Kidney epithelial cell (primary cell): ENCODE data around the gene NOL4L. TPM values are rescaled to one million over a fixed set of nuclear protein-coding genes. Genes with fewer than 3 reads are reported as not detected.

Experiments
- DNase-seq: peaks from one replicate; pipeline ENCODE4 v3.0.0-alpha.2; 2010; ENCODE audit warnings: low read depth
- H3K27me3 ChIP-seq: 2 replicates; pipeline ENCODE4 v1.6.0; 2011; ENCODE audit warnings: low read length; ENCODE audit not compliant: control insufficient read depth, insufficient read depth
- H3K36me3 ChIP-seq: 2 replicates; pipeline ENCODE4 v1.5.1; 2011; ENCODE audit warnings: low read length; ENCODE audit not compliant: control insufficient read depth, insufficient read depth
- H3K4me3 ChIP-seq: 2 replicates; pipeline ENCODE4 v1.5.1; 2011; ENCODE audit warnings: low read depth, mild to moderate bottlenecking, control low read depth, low read length
- CTCF ChIP-seq: IDR thresholded peaks from 2 replicates; pipeline ENCODE4 v1.5.1; 2011; ENCODE audit warnings: mild to moderate bottlenecking, moderate library complexity, low read length, control low read depth, inconsistent platforms; ENCODE audit not compliant: insufficient read depth, poor library complexity, severe bottlenecking
- total RNA-seq: library from RNA; depleted of rRNA; stranded (reverse); fragments of >200 nt; gene quantifications from 2 replicates; pipeline ENCODE4 v1.2.3, GENCODE V29; 2015

Gene NOL4L
- total RNA-seq, 1 donor from 2014 or later: 31.4 TPM

- Histone ChIP-seq H3K36me3 (no peaks in the 10 kb centered on the region), H3K4me3 (no peak overlapping the region), H3K27me3 (peaks cover 4% of the 10 kb centered on the region)
- TF ChIP-seq CTCF: no peak
- no peak for DNase-seq
Observed at GRCh38 chr20:32510120-32510600, 75.0 kb downstream of the NOL4L start.

- Histone ChIP-seq H3K4me3 (no peak overlapping the region), H3K27me3 (peaks cover 4% of the 10 kb centered on the region), H3K36me3 (no peaks in the 10 kb centered on the region)
- peak; percentile 39 for TF ChIP-seq CTCF
- DNase-seq: no peak
Observed at GRCh38 chr20:32509639-32510066, 75.5 kb downstream of the NOL4L start.

GRCh38 chr20:32508775-32509119, 76.4 kb downstream of the NOL4L start:
- peaks cover 4% of the 10 kb centered on the region for H3K27me3 ChIP-seq
- no peaks in the 10 kb centered on the region for H3K36me3 ChIP-seq
- TF ChIP-seq CTCF: no peak
- no peak overlapping the region for H3K4me3 ChIP-seq
- no peak for DNase-seq

GRCh38 chr20:32507998-32508774, 76.9 kb downstream of the NOL4L start:
- no peak for TF ChIP-seq CTCF
- DNase-seq: no peak
- Histone ChIP-seq H3K36me3 (no peaks in the 10 kb centered on the region), H3K4me3 (no peak overlapping the region), H3K27me3 (peaks cover 4% of the 10 kb centered on the region)

- H3K36me3 ChIP-seq: no peaks in the 10 kb centered on the region
- peaks cover 4% of the 10 kb centered on the region for H3K27me3 ChIP-seq
- H3K4me3 ChIP-seq: no peak overlapping the region
- no peak for TF ChIP-seq CTCF
- DNase-seq: no peak
Observed at GRCh38 chr20:32506721-32507120, 78.4 kb downstream of the NOL4L start.
